Hepatocyte (in vitro differentiated cells): ENCODE data around the gene TCEAL5.

Experiments
- EZH2phosphoT487 ChIP-seq: fragments of 200-600 bp; sonication (generic); IDR thresholded peaks from one replicate; pipeline ENCODE4 v1.6.1; 2018; ENCODE audit warnings: antibody characterized with exemption, mild to moderate bottlenecking, low read depth, moderate library complexity; ENCODE audit not compliant: unreplicated experiment, severe bottlenecking
- TF ChIP-seq, protein P1 (sequence below): fragments of 200-600 bp; sonication (generic); IDR thresholded peaks from 2 replicates; pipeline ENCODE4 v1.5.1; 2016; ENCODE audit warnings: antibody characterized with exemption, mild to moderate bottlenecking; ENCODE audit not compliant: poor library complexity

DNA sequence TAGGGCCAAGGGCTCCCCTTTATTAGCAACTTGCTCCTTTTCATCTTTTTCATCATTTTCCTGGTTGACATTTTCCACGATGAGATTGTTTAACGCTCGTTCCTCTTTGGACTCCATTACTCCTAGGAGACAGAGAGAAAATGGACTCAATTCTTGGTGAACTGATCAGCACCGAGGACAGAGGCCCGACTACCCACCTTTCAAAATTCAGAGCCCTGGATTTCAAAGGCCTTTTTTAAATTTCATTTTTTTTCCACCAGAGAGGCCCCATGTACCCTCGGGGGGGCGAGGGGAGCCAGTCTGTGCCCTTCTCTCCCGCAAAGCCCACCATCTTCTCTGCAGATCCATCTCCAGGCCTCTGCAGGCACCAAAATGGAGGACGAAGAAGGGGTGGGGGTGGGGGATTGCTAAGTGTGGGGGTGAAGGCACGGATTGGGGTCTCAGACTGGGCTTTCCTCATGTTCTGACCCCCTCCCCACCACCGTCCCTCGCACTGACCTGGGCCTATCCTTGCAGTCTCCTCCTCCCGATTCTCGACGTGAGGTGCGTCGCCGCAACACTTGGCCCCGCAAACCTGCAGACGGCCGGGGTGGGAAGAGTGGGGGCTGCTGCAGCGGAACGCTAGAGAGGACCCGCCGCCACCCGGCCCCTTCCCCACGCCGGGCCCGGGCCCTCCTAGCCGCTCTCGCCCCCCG is 33.5 kb upstream of the TCEAL5 start:
- TF ChIP-seq, protein P1, sequence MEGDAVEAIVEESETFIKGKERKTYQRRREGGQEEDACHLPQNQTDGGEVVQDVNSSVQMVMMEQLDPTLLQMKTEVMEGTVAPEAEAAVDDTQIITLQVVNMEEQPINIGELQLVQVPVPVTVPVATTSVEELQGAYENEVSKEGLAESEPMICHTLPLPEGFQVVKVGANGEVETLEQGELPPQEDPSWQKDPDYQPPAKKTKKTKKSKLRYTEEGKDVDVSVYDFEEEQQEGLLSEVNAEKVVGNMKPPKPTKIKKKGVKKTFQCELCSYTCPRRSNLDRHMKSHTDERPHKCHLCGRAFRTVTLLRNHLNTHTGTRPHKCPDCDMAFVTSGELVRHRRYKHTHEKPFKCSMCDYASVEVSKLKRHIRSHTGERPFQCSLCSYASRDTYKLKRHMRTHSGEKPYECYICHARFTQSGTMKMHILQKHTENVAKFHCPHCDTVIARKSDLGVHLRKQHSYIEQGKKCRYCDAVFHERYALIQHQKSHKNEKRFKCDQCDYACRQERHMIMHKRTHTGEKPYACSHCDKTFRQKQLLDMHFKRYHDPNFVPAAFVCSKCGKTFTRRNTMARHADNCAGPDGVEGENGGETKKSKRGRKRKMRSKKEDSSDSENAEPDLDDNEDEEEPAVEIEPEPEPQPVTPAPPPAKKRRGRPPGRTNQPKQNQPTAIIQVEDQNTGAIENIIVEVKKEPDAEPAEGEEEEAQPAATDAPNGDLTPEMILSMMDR = no peak
- TF ChIP-seq EZH2phosphoT487 = no peak
